Endothelial cell (in vitro differentiated cells): ENCODE measurements around the gene SLC35D1. TPM values are rescaled to one million over a fixed set of nuclear protein-coding genes. Genes with fewer than 3 reads are reported as not detected.

Source experiments
- DNase-seq: peaks from one replicate; pipeline ENCODE4 v3.0.0; 2021; ENCODE audit warnings: low spot score
- H3K27ac Mint-ChIP-seq: one replicate; pipeline ENCODE4 v1.8.0; 2021; ENCODE audit warnings: mixed read lengths, inconsistent platforms; ENCODE audit not compliant: unreplicated experiment
- H3K27me3 Mint-ChIP-seq: one replicate; pipeline ENCODE4 v1.8.0; 2021; ENCODE audit warnings: mild to moderate bottlenecking, moderate library complexity, mixed read lengths, inconsistent platforms; ENCODE audit not compliant: unreplicated experiment
- H3K36me3 Mint-ChIP-seq: one replicate; pipeline ENCODE4 v1.8.0; 2021; ENCODE audit warnings: mild to moderate bottlenecking, low read depth, mixed read lengths, inconsistent platforms; ENCODE audit not compliant: unreplicated experiment
- H3K4me1 Mint-ChIP-seq: one replicate; pipeline ENCODE4 v1.8.0; 2021; ENCODE audit warnings: mild to moderate bottlenecking, mixed read lengths, inconsistent platforms; ENCODE audit not compliant: unreplicated experiment
- H3K4me3 Mint-ChIP-seq: one replicate; pipeline ENCODE4 v1.8.0; 2021; ENCODE audit warnings: mild to moderate bottlenecking, mixed read lengths, inconsistent platforms; ENCODE audit not compliant: unreplicated experiment
- H3K9me3 Mint-ChIP-seq: one replicate; pipeline ENCODE4 v1.8.0; 2021; ENCODE audit warnings: mixed read lengths, inconsistent platforms; ENCODE audit not compliant: unreplicated experiment
- CTCF ChIP-seq: fragments of 200-600 bp; sonication (generic); IDR thresholded peaks from one replicate; pipeline ENCODE4 v1.5.0; 2021; ENCODE audit warnings: antibody characterized with exemption; ENCODE audit not compliant: unreplicated experiment
- total RNA-seq: library from RNA; stranded (reverse); fragmentation: NEBNext Ultra II Directional; extraction: Animal tissue kit (Norgen Biotek cat#: 25700); gene quantifications from one replicate; pipeline ENCODE4 v1.2.1, GENCODE V29; 2021; ENCODE audit not compliant: unreplicated experiment

The SLC35D1 gene
- total RNA-seq, 1 donor from 2014 or later: 4.2 TPM

- Mint-ChIP-seq H3K36me3 (no peaks in the 10 kb centered on the region), H3K27ac (no peak overlapping the region), H3K27me3 (peaks cover 1% of the 10 kb centered on the region), H3K4me1 (no peaks in the 10 kb centered on the region), H3K4me3 (no peak overlapping the region), H3K9me3 (no peaks in the 10 kb centered on the region)
- DNase-seq: no peak
- no peak for TF ChIP-seq CTCF
Measured at GRCh38 chr1:67089685-67090208, 35.8 kb upstream of the SLC35D1 start.

- peaks cover 1% of the 10 kb centered on the region for H3K27me3 Mint-ChIP-seq
- H3K9me3 Mint-ChIP-seq: no peaks in the 10 kb centered on the region
- no peak overlapping the region for H3K4me3 Mint-ChIP-seq
- no peaks in the 10 kb centered on the region for H3K4me1 Mint-ChIP-seq
- DNase-seq: no peak
- TF ChIP-seq CTCF: no peak
- no peaks in the 10 kb centered on the region for H3K36me3 Mint-ChIP-seq
- no peak overlapping the region for H3K27ac Mint-ChIP-seq
Measured at GRCh38 chr1:67088440-67088839, 34.5 kb upstream of the SLC35D1 start.

- no peak for DNase-seq
Measured at GRCh38 chr1:67085326-67085725, 31.4 kb upstream of the SLC35D1 start.

GRCh38 chr1:67084765-67085318, 30.9 kb upstream of the SLC35D1 start:
- H3K27me3 Mint-ChIP-seq: no peaks in the 10 kb centered on the region
- no peak overlapping the region for H3K4me3 Mint-ChIP-seq
- no peaks in the 10 kb centered on the region for H3K9me3 Mint-ChIP-seq
- DNase-seq: no peak
- H3K36me3 Mint-ChIP-seq: no peaks in the 10 kb centered on the region
- H3K27ac Mint-ChIP-seq: no peak overlapping the region
- no peak for TF ChIP-seq CTCF
- no peaks in the 10 kb centered on the region for H3K4me1 Mint-ChIP-seq

More at GRCh38 chr1:67085326-67085725, 31.4 kb upstream of the SLC35D1 start:
- TF ChIP-seq CTCF: no peak
- H3K9me3 Mint-ChIP-seq: no peaks in the 10 kb centered on the region
- H3K4me1 Mint-ChIP-seq: no peaks in the 10 kb centered on the region
- H3K36me3 Mint-ChIP-seq: no peaks in the 10 kb centered on the region
- no peak overlapping the region for H3K4me3 Mint-ChIP-seq
- H3K27me3 Mint-ChIP-seq: no peaks in the 10 kb centered on the region
- no peak overlapping the region for H3K27ac Mint-ChIP-seq

GRCh38 chr1:67078291-67078690, 24.3 kb upstream of the SLC35D1 start:
- no peak for TF ChIP-seq CTCF
- H3K4me1 Mint-ChIP-seq: no peaks in the 10 kb centered on the region
- no peaks in the 10 kb centered on the region for H3K36me3 Mint-ChIP-seq

More at GRCh38 chr1:67078291-67078690, 24.3 kb upstream of the SLC35D1 start:
- Mint-ChIP-seq H3K27me3 (no peaks in the 10 kb centered on the region), H3K27ac (no peak overlapping the region), H3K9me3 (no peaks in the 10 kb centered on the region), H3K4me3 (no peak overlapping the region)
- no peak for DNase-seq
